HepG2 (cell line): Measurements from ENCODE around the gene ATG13. TPM values are rescaled to one million over a fixed set of nuclear protein-coding genes. Genes with fewer than 3 reads are reported as not detected.

Experiments
- AKNA ChIP-seq: sonication (generic); formaldehyde crosslinking; IDR thresholded peaks from 2 replicates; pipeline ENCODE4 v1.4.0; 2020; ENCODE audit warnings: missing genetic modification reagents, borderline replicate concordance
- CHCHD3 ChIP-seq: sonication (generic); formaldehyde crosslinking; IDR thresholded peaks from 2 replicates; pipeline ENCODE4 v1.8.0; 2022; ENCODE audit warnings: mild to moderate bottlenecking, missing genetic modification reagents, moderate library complexity
- DMAP1 ChIP-seq: IDR thresholded peaks from 2 replicates; pipeline ENCODE4 v1.6.1; 2016
- ETV6 ChIP-seq: sonication (generic); formaldehyde crosslinking; conservative IDR thresholded peaks from 2 replicates; pipeline ENCODE4 v1.4.0; 2020; ENCODE audit warnings: missing genetic modification reagents
- GFI1 ChIP-seq: sonication (generic); formaldehyde crosslinking; IDR thresholded peaks from 2 replicates; pipeline ENCODE4 v1.5.0; 2020; ENCODE audit warnings: missing genetic modification reagents, mild to moderate bottlenecking, borderline replicate concordance
- HNRNPUL1 ChIP-seq: fragments of 200-400 bp; formaldehyde crosslinking; IDR thresholded peaks from 2 replicates; pipeline ENCODE4 v1.6.1; 2017; ENCODE audit warnings: low read depth, mild to moderate bottlenecking, low read length, moderate library complexity
- MAFG ChIP-seq: sonication (generic); formaldehyde crosslinking; IDR thresholded peaks from 2 replicates; pipeline ENCODE4 v1.5.1; 2020; ENCODE audit warnings: mild to moderate bottlenecking, missing genetic modification reagents
- MTA1 ChIP-seq: sonication (generic); formaldehyde crosslinking; IDR thresholded peaks from 2 replicates; pipeline ENCODE4 v1.4.0; 2020; ENCODE audit warnings: missing genetic modification reagents, mild to moderate bottlenecking, borderline replicate concordance
- MYC ChIP-seq: sonication (generic); formaldehyde crosslinking; IDR thresholded peaks from 2 replicates; pipeline ENCODE4 v1.9.0; 2021; ENCODE audit warnings: missing genetic modification reagents, borderline replicate concordance
- NKX3-1 ChIP-seq: sonication (generic); formaldehyde crosslinking; IDR thresholded peaks from 2 replicates; pipeline ENCODE4 v1.5.0; 2020; ENCODE audit warnings: missing genetic modification reagents
- SIN3B ChIP-seq: fragments of 150-350 bp; IDR thresholded peaks from 2 replicates; pipeline ENCODE4 v1.6.1; 2014; ENCODE audit warnings: low read length
- ZBTB1 ChIP-seq: sonication (generic); formaldehyde crosslinking; IDR thresholded peaks from 2 replicates; pipeline ENCODE4 v1.4.0; 2020; ENCODE audit warnings: missing genetic modification reagents, borderline replicate concordance
- ZMYM4 ChIP-seq: sonication (generic); formaldehyde crosslinking; IDR thresholded peaks from 2 replicates; pipeline ENCODE4 v1.8.1; 2023; ENCODE audit warnings: mild to moderate bottlenecking, missing genetic modification reagents
- ZNF24 ChIP-seq: fragments of 450-650 bp; IDR thresholded peaks from 2 replicates; pipeline ENCODE4 v1.6.1; 2017; ENCODE audit warnings: antibody characterized with exemption, mild to moderate bottlenecking
- ZNF33B ChIP-seq: sonication (generic); formaldehyde crosslinking; IDR thresholded peaks from 2 replicates; pipeline ENCODE4 v1.5.1; 2020; ENCODE audit warnings: mild to moderate bottlenecking, missing genetic modification reagents
- ZNF607 ChIP-seq: sonication (generic); formaldehyde crosslinking; IDR thresholded peaks from 2 replicates; pipeline ENCODE4 v1.5.1; 2020; ENCODE audit warnings: missing genetic modification reagents, mild to moderate bottlenecking, borderline replicate concordance
- polyA plus RNA-seq, 8 experiments: library from polyadenylated mRNA; depleted of rRNA in 3 of 8; stranded (reverse) in 7 of 8; unstranded in 1 of 8; fragments of >200 nt; fragmentation: Illumina TruSeq in 4 of 8; extraction: Trizol in 4 of 8; gene quantifications; 2 replicates each; pipeline versions ENCODE4 v1.2.1 to v1.2.3, GENCODE V29; 2011 to 2016; ENCODE audit warnings: low read depth in 4 of 8, missing spikeins in 1 of 8, mixed read lengths in 1 of 8; ENCODE audit not compliant: insufficient read depth in 1 of 8
- total RNA-seq, 5 experiments: library from RNA; depleted of rRNA; stranded (reverse); fragments of >200 nt; fragmentation: Illumina TruSeq; extraction: Trizol; gene quantifications; 2 replicates each; pipeline ENCODE4 v1.2.3, GENCODE V29; 2016; ENCODE audit warnings: low read depth in 1 of 5
- TF ChIP-seq, protein P1 (sequence below): sonication (generic); formaldehyde crosslinking; IDR thresholded peaks from 2 replicates; pipeline ENCODE4 v1.5.0; 2020; ENCODE audit warnings: missing genetic modification reagents

ATG13 gene
- total and polyA plus RNA-seq, 2 of the 13 experiments (the other 11 are each of a cell fraction or from before 2014, with no cell fraction given) = 55.0 to 77.3 TPM

GRCh38 chr11:46722566-46723358 lies 105.4 kb downstream of the ATG13 start (continued):
- TF ChIP-seq AKNA (CRISPR knock-in tag) = no peak
- TF ChIP-seq NKX3-1 (CRISPR knock-in tag) = no peak
- TF ChIP-seq MYC (CRISPR knock-in tag) = no peak
- no peak for TF ChIP-seq CHCHD3 (CRISPR knock-in tag)
- TF ChIP-seq, protein P1, sequence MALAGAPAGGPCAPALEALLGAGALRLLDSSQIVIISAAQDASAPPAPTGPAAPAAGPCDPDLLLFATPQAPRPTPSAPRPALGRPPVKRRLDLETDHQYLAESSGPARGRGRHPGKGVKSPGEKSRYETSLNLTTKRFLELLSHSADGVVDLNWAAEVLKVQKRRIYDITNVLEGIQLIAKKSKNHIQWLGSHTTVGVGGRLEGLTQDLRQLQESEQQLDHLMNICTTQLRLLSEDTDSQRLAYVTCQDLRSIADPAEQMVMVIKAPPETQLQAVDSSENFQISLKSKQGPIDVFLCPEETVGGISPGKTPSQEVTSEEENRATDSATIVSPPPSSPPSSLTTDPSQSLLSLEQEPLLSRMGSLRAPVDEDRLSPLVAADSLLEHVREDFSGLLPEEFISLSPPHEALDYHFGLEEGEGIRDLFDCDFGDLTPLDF (CRISPR knock-in tag) = 0 out of 2 replicates have a peak, but pooled peaks have one; percentile 7
- TF ChIP-seq ZMYM4 = no peak
- no peak for TF ChIP-seq ZNF24
- TF ChIP-seq ZBTB1 (CRISPR knock-in tag) = no peak
- TF ChIP-seq DMAP1 (CRISPR knock-in tag) = no peak
- no peak for TF ChIP-seq ZNF607 (CRISPR knock-in tag)
- TF ChIP-seq ETV6 (CRISPR knock-in tag) = no peak
- 0 out of 2 replicates have a peak, but pooled peaks have one; percentile 34 for TF ChIP-seq ZNF33B (CRISPR knock-in tag)
- TF ChIP-seq MTA1 = no peak
- no peak for TF ChIP-seq SIN3B
- no peak for TF ChIP-seq GFI1
- TF ChIP-seq MAFG (CRISPR knock-in tag) = no peak
- no peak for TF ChIP-seq HNRNPUL1
